Right lobe of liver (tissue), 6 donors: Measurements from ENCODE around the gene AGRN. TPM values are rescaled to one million over a fixed set of nuclear protein-coding genes. Genes with fewer than 3 reads are reported as not detected.
"Not testable (repeated sequence)": the region's sequence is repeated elsewhere in the genome, so short reads cannot be mapped to it uniquely, and the experiment has no call there.

Experiments used
- ATAC-seq, 4 donors: fragments of 200-7000 bp; cut with Tn5 transposase; one replicate each; pipeline ENCODE4 v1.9.1; 2020; ENCODE audit warnings: mild to moderate bottlenecking in 4 of 4, moderate library complexity in 4 of 4
- DNase-seq, 3 donors: peaks; one replicate each; pipeline ENCODE4 v3.0.0-alpha.2; 2020
- H3K27ac ChIP-seq, 3 donors: fragments of 200-600 bp; one replicate each; pipeline ENCODE4 v1.8.0; 2022
- H3K27me3 ChIP-seq, 2 donors: fragments of 200-600 bp; one replicate each; pipeline ENCODE4 v1.8.0; 2022
- H3K36me3 ChIP-seq, 4 donors: fragments of 200-600 bp; sonication (generic) in 1 of 4; one replicate each; pipeline versions ENCODE4 v1.5.1 to v1.8.0; 2017 to 2022; ENCODE audit warnings: control low read depth in 1 of 4
- H3K4me1 ChIP-seq, 4 donors: fragments of 200-600 bp; sonication (generic) in 1 of 4; one replicate each; pipeline versions ENCODE4 v1.5.1 to v1.8.0; 2017 to 2022; ENCODE audit warnings: control low read depth in 1 of 4
- H3K4me3 ChIP-seq, 3 donors: fragments of 200-600 bp; one replicate each; pipeline ENCODE4 v1.8.0; 2022
- H3K9me3 ChIP-seq, 4 donors: fragments of 200-600 bp; sonication (generic) in 1 of 4; one replicate each; pipeline versions ENCODE4 v1.5.1 to v1.8.0; 2017 to 2022; ENCODE audit warnings: control low read depth in 1 of 4
- POLR2A ChIP-seq: fragments of 450-650 bp; IDR thresholded peaks from one replicate; pipeline ENCODE4 v1.6.1; 2017; ENCODE audit warnings: antibody characterized with exemption, mild to moderate bottlenecking
- WGBS: methylation state at CpG from one replicate; pipeline ENCODE4 v1.1.6; 2018; ENCODE audit warnings: low coverage, low lambda C conversion rate; ENCODE audit not compliant: insufficient coverage; ENCODE audit errors: missing lambda C conversion rate; 5-methylcytosine and 5-hydroxymethylcytosine counted together
- intact Hi-C, 2 donors: fragments of 100-400 bp; cut with DNase I; formaldehyde crosslinking; loops; one replicate each; pipeline versions ENCODE4 v1.11.2 to v1.14.1; 2022
- total RNA-seq, 6 experiments: library from RNA; depleted of rRNA in 2 of 6; stranded (reverse); fragments of >200 nt in 2 of 6; fragmentation: NEBNext Ultra II Directional in 3 of 6; extraction: Animal tissue kit (Norgen Biotek cat#: 25700) in 3 of 6; gene quantifications; one replicate each; pipeline versions ENCODE4 v1.1.0 to v1.2.4, GENCODE V29; 2016 to 2023
- TF ChIP-seq, protein P1 (sequence below), 4 donors: fragments of 200-600 bp in 3 of 4; fragments of 450-650 bp in 1 of 4; IDR thresholded peaks; one replicate each; pipeline versions ENCODE4 v1.5.1 to v1.8.0; 2016 to 2022; ENCODE audit warnings: antibody characterized with exemption in 4 of 4, mild to moderate bottlenecking in 2 of 4
- donor health status: DM: no; HTN: yes; CAD: no.
- donor health status: DM: no; HTN: no; CAD: no.
- donor health status: DM: no; HTN: no; CAD: no.
- donor health status: DM: no; HTN: yes; CAD: no.
- donor health status: DM: no; HTN: yes; CAD: no.

AGRN gene
- total RNA-seq, 6 experiments from 2014 or later, result 14.2 to 44.5 (median 35.2) TPM

DNA sequence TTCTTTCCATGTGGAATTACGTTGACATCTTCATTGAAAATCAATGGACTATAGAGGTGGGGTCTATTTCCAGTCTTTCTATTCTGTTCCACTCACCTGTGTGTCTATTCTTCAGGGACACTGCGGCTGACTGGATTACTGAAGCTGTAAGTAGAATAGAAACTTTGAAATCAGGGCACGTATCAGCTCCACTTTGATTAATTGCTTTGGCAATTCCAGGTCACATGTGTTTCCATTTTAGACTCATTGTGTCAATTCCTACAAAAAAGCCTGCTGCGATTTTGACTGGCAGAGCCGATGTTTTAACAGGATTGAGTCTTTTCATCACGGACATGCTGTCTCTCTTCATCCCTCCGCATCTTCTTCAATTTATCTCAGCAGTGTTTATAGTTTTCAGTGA is 75.1 kb downstream of the AGRN start:
- Histone ChIP-seq H3K4me3 (no peak overlapping the region), H3K36me3 (no peaks in the 10 kb centered on the region), H3K4me1 (no peaks in the 10 kb centered on the region), H3K9me3 (no peaks in the 10 kb centered on the region), H3K27me3 (no peaks in the 10 kb centered on the region), H3K27ac (no peak overlapping the region)
- TF ChIP-seq, protein P1, sequence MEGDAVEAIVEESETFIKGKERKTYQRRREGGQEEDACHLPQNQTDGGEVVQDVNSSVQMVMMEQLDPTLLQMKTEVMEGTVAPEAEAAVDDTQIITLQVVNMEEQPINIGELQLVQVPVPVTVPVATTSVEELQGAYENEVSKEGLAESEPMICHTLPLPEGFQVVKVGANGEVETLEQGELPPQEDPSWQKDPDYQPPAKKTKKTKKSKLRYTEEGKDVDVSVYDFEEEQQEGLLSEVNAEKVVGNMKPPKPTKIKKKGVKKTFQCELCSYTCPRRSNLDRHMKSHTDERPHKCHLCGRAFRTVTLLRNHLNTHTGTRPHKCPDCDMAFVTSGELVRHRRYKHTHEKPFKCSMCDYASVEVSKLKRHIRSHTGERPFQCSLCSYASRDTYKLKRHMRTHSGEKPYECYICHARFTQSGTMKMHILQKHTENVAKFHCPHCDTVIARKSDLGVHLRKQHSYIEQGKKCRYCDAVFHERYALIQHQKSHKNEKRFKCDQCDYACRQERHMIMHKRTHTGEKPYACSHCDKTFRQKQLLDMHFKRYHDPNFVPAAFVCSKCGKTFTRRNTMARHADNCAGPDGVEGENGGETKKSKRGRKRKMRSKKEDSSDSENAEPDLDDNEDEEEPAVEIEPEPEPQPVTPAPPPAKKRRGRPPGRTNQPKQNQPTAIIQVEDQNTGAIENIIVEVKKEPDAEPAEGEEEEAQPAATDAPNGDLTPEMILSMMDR (IDR thresholded peaks at IDR 0.05), result no peak
- no peak for TF ChIP-seq POLR2A
- ATAC-seq (no peak), DNase-seq (no peak)
- intact Hi-C loops, result no loop called here
- 89% methylated on average over 7 of the region's 7 CpGs for WGBS

DNA sequence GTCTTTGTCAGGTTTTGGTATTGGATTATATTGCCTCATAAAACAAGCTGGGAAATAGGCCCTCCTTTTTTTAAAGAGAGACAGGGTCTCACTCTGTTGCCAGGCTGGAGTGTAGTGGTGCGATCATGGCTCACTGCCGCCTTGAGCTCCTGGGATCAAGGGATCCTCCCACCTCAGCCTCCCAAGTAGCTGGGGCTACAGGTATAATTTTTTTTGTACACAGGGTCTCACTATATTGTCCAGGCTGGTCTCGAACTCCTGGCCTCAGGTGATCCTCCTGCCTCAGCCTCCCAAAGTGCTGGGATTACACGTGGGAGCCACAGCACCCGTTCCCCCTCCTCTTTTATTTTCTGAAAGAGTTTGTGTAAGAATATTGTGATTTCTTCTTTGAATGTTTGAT is 76.2 kb downstream of the AGRN start:
- H3K4me1 ChIP-seq, H3K4me3 ChIP-seq, intact Hi-C loops, H3K9me3 ChIP-seq, DNase-seq, H3K27ac ChIP-seq, ATAC-seq, H3K27me3 ChIP-seq, H3K36me3 ChIP-seq: not testable (repeated sequence)
- WGBS, result 100% methylated on average over 5 of the region's 5 CpGs

GRCh38 chr1:1098681-1099421 is 78.9 kb downstream of the AGRN start:
- H3K27me3 ChIP-seq, result no peaks in the 10 kb centered on the region
- intact Hi-C loops, result no loop called here
- ATAC-seq (no peak), DNase-seq (peak in 1 of 3 donors; percentile 9)
- WGBS, result 48% methylated on average over 8 of the region's 18 CpGs
- no peaks in the 10 kb centered on the region for H3K9me3 ChIP-seq
- no peak for TF ChIP-seq POLR2A
- TF ChIP-seq, protein P1 (IDR thresholded peaks at IDR 0.05), result no peak
- H3K36me3 ChIP-seq, result no peaks in the 10 kb centered on the region
- no peak overlapping the region for H3K4me3 ChIP-seq
- no peak overlapping the region for H3K27ac ChIP-seq
- H3K4me1 ChIP-seq, result no peaks in the 10 kb centered on the region

GRCh38 chr1:1099506-1100183 is 79.7 kb downstream of the AGRN start:
- WGBS, result 64% methylated on average over 4 of the region's 4 CpGs
- Histone ChIP-seq H3K4me3 (no peak overlapping the region), H3K27me3 (no peaks in the 10 kb centered on the region), H3K9me3 (no peaks in the 10 kb centered on the region), H3K27ac (no peak overlapping the region), H3K4me1 (no peaks in the 10 kb centered on the region), H3K36me3 (no peaks in the 10 kb centered on the region)
- TF ChIP-seq, protein P1 (IDR thresholded peaks at IDR 0.05), result no peak
- TF ChIP-seq POLR2A, result no peak
- DNase-seq, result no peak
- no peak for ATAC-seq
- intact Hi-C loops, result no loop called here

DNA sequence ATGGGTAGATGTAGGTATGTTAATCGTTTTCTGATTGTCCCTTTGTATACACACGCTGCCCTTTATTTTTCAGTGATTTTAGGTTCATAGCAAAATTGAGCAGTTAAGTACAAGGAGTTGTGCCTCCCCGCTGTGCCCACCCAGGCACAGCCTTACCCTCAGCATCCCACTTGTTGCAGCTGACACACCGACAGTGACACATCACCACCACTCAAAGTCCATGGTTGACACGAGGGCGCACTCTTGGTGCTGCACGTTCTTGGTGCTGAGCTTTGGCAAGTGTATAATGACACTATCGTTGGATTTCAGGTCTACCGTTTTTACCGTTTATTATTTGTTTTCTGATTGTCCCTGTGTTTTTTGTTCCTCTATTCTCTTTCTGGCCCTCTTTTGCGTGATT is 80.4 kb downstream of the AGRN start:
- ATAC-seq (no peak), DNase-seq (peak in 1 of 3 donors; percentile 17)
- H3K4me3 ChIP-seq, result no peak overlapping the region
- no peaks in the 10 kb centered on the region for H3K27me3 ChIP-seq
- H3K27ac ChIP-seq, result no peak overlapping the region
- 88% methylated on average over 8 of the region's 11 CpGs for WGBS
- no peaks in the 10 kb centered on the region for H3K4me1 ChIP-seq
- no peaks in the 10 kb centered on the region for H3K36me3 ChIP-seq
- intact Hi-C loops, result no loop called here
- TF ChIP-seq, protein P1 (IDR thresholded peaks at IDR 0.05), result no peak
- TF ChIP-seq POLR2A, result no peak
- H3K9me3 ChIP-seq, result no peaks in the 10 kb centered on the region
